ENCODE results near the gene B4GAT1.

DNA sequence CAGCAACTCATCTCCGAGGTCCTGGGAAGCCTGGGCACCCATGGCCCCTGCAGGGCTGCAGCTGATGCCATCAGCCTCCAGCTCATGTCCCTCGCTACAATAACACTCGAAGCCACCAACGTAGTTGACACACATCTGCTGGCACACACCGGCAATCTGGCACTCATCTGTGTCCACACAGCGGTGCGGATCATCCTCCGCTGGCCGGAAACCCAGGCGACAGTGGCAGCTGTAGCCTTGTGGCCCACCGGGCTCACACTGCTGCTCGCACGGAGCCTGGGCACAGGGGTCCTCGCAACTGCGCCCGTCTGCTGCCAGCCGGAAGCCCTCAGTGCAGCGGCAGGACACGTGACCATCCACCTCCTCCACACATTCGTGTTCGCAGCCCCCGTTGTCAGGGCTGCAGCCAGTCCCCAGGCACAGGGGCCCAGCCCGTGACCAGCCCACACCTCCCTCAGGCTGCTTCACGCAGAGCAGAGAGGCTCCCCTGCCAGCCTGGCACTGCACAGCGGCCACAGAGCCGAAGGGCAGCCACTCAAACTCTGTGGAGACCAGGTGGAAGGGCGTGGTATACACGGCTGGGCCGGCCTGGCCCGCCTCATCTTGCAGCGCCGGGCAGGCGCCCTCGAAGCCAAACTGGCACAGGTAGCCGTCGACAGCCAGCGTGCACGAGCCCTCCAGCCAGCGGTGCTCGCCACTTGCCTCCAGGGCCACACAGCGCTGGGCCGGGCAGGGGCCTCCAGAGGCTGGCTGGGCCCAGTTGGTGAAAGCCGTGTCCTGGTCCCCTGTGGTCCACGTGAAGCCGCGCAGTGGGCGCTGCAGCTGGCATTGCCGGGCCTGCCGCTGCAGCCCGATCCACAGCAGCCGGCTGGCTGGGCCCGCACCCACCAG, 31.3 kb downstream of the B4GAT1 start:
- no peak for TF ChIP-seq MAFF (IDR thresholded peaks at IDR 0.05; ENCODE audit: low read depth, low read length)
- TF ChIP-seq, protein P1, sequence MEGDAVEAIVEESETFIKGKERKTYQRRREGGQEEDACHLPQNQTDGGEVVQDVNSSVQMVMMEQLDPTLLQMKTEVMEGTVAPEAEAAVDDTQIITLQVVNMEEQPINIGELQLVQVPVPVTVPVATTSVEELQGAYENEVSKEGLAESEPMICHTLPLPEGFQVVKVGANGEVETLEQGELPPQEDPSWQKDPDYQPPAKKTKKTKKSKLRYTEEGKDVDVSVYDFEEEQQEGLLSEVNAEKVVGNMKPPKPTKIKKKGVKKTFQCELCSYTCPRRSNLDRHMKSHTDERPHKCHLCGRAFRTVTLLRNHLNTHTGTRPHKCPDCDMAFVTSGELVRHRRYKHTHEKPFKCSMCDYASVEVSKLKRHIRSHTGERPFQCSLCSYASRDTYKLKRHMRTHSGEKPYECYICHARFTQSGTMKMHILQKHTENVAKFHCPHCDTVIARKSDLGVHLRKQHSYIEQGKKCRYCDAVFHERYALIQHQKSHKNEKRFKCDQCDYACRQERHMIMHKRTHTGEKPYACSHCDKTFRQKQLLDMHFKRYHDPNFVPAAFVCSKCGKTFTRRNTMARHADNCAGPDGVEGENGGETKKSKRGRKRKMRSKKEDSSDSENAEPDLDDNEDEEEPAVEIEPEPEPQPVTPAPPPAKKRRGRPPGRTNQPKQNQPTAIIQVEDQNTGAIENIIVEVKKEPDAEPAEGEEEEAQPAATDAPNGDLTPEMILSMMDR (CRISPR knock-in tag; IDR thresholded peaks at IDR 0.05): no peak
- TF ChIP-seq, protein P2, sequence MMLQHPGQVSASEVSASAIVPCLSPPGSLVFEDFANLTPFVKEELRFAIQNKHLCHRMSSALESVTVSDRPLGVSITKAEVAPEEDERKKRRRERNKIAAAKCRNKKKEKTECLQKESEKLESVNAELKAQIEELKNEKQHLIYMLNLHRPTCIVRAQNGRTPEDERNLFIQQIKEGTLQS (CRISPR knock-in tag; IDR thresholded peaks at IDR 0.05): no peak
- TF ChIP-seq ARNT (IDR thresholded peaks at IDR 0.05): no peak
- TF ChIP-seq ELF4 (CRISPR knock-in tag; IDR thresholded peaks at IDR 0.05; ENCODE audit: borderline replicate concordance): no peak
- no peak for TF ChIP-seq PHF21A (CRISPR knock-in tag; IDR thresholded peaks at IDR 0.05)
- no peak for TF ChIP-seq ZKSCAN1 (IDR thresholded peaks at IDR 0.05; ENCODE audit: low read length)
- no peak for TF ChIP-seq YY1 (IDR thresholded peaks at IDR 0.05; ENCODE audit: insufficient read depth, insufficient replicate concordance, low read depth, low read length)
